COLO668 (cell line): ENCODE results near the gene ITGB5.
"Not testable (repeated sequence)": the region's sequence is repeated elsewhere in the genome, so short reads cannot be mapped to it uniquely, and the experiment has no call there.

Experiments used
- DNase-seq: peaks from one replicate; lab custom pipeline; 2025; ENCODE audit not compliant: unreplicated experiment; lab: John Stamatoyannopoulos, UW

The ITGB5 gene

DNA sequence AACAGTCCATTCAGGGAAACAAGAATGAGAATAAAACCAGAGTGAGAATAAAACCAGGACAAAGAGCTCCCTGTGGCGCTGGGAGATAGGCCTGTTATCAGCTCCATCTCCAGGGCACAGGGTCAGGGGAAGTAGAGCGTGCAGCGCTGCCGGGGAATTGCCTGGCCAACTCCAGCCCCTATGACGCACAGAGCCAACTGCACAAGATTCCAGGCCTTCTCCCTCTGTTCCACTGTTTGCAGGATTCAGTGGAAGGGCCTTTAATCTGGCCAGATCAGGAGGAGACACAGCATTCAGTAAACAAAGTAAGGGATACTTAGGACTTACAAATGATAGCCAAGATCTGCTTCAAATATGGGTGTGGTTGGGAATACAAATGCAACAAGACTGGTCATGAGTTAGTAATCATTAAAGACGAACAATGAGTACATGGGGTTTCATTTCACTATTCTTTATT, 49.4 kb downstream of the ITGB5 start:
- DNase-seq = no peak

DNA sequence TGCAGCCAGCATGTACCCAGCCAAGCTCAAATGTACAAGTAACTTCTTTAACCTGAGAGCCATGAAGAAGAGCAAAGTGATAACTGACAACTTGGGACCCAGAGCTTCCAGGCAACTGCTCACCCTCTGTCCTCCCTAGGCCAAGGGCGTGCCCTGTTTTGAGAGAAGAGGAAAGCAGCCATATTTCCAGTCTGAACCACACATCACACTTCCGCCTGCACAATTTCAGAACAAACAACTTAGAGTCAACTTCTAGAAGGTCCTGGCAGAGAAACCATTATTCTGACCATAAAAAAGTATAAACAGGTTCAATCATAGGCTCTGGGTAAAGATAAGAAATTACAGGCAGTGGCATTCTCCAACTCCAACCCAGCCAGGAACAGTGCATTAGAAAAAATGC, 50.1 kb downstream of the ITGB5 start:
- no peak for DNase-seq

DNA sequence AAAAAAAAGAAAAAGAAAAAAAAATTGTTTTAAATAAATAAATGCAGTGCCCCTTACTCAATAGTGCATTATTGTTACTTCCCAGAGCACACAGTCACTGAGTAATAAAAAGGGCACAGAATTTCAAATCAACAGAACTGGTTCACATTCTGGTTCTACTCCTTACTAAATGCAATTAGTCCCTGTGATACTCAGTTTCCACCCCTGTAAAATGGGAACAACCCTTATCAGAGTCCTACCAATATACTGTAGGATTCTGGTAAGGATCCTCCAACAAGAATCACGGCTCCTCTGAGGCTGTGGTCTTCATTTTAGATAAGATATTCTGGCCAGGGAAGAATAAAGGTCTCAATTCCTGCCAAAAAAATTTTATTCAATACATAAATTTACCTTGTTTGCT, 50.7 kb downstream of the ITGB5 start:
- DNase-seq = no peak

DNA sequence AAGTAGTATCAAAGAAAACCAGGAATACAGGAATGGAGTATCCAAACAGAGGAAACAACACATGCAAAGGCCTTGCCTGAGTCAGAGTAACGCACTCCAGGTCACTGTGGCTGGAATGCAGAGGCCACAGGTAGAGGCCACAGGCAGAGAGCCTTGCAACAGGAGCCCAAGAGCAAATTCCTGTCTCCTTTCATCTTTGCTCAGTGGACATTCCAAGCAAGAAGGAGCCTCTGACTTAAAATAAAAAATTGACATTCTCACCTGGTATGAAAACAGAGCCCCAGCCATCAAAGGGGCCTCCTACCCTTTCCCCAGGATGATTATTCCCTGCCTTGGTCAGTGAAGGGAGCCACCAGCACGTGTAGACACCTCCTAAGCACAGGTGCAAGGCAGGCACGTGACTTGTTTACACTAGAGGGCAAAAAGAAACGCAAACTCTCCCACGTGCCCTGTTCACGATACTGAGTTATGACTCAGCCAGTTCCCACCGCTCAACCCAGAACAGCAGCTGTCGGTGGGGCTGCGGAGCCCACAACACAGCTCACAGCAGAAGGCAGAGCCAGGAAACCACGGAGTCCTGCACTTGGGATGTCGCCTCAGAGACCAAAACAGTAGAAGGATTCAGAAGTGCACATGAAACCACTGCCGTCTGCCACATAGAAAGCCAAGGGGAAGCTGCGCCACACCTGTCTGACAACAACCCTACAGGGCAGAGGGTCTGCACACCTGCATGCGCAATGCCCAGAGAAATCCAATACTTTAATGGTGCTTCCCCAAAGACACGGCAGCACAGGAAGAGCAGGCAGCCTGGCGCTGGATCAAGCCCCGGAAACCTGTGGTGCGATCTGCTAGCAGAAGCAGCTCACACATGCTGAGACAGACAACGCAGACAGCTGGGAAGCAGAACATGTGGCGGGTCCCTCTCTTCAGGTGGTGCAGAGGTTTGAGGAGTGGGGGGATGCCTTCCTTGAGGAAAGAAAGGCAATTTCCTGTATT, 52.1 kb downstream of the ITGB5 start:
- DNase-seq = peak; percentile 88

DNA sequence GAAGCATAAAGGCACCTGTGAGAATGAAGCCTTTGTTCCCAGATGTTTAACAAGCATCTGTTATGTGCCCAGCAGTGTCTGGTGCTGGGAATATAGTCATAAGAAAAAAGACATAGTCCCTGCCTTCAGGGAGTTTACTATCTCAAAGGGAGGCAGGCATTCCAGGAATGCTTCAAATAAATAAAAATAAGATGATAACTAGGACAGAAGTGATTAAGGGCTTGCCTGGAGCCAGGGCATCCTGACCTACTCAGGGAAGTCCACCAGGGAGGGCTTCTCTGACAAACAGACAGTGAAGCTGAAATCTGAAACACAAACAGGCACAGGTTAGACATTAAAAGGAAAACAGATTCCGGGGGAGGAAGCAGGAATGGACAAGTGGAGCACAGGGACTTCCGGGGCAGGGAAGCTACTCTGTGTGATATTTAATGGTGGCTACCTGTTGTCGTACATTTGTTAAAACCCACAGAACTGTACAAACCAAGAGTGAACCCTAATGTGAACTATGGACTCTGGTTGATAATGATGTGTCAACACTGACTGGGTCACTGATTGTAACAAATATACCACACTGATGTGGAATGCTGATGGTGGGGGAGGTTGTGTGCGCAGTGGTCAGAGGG, 53.3 kb downstream of the ITGB5 start:
- peak; percentile 11 for DNase-seq

DNA sequence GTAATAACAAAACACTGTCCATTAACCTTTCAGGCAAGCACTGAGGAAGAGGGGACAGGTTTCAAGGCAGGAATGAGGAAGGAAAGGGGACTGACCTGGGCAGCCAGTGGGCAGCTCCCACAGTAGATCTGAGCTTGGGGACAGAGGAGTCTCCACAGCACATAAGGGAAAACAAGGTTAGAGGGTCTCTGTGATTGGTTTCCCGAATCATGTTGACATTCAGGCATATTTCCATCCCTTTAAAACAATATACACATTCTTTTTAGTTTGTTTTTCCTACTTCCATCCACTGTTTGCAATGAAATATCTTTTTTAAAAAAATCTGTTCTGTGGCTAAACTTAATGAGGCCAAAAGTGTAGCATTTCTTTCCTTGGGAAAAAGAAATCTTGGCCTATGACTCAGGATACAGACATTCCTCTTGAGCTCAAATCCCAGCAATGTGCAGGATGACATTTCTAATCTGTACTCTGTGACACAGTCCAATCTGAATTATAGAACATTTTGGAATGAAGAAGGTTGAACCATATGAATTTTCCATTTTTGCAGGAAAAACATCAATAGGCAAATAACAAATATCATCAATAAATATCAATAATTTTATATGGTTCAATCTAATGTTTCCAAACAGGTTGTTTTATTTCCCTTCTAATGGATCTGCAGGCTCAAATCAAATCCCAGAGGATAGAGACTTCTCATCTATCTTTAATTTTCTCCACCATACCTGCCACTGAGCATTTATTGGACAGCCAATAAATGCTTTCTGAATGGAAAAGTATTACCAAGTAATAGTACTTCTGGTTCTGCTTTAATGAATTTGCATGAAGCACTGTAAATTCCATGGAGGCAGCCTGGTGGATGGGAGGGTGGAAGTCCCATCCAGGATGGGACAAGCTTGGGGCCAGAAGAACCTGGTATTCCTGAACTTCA, 54.1 kb downstream of the ITGB5 start:
- DNase-seq = no peak

DNA sequence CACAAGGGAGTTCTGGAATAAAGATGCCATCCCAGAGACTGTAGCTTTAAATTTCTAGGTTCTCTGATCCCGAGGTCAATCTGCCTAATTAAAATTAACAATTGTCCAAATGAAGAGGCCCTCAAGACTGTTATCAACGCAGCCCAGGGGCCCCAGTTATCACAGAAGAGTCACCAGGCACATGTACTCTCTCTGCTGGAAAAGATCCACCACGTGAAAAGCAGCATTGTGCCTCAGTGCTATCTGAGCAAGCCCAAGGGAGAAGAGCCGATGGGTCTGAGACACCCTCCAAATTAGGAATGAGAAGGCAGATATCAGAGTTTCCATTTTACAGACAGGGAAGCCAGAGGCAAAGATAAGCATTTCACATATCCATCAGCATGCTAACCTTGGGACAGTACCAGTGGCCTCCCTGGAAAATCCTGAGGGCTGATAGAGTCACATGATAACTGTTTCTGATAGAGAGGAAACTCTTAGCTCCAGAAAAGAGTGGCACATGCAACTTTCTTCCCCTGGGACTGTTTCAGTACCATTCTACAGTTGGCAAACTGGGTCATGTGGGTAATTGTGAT, 55.5 kb downstream of the ITGB5 start:
- DNase-seq = no peak

DNA sequence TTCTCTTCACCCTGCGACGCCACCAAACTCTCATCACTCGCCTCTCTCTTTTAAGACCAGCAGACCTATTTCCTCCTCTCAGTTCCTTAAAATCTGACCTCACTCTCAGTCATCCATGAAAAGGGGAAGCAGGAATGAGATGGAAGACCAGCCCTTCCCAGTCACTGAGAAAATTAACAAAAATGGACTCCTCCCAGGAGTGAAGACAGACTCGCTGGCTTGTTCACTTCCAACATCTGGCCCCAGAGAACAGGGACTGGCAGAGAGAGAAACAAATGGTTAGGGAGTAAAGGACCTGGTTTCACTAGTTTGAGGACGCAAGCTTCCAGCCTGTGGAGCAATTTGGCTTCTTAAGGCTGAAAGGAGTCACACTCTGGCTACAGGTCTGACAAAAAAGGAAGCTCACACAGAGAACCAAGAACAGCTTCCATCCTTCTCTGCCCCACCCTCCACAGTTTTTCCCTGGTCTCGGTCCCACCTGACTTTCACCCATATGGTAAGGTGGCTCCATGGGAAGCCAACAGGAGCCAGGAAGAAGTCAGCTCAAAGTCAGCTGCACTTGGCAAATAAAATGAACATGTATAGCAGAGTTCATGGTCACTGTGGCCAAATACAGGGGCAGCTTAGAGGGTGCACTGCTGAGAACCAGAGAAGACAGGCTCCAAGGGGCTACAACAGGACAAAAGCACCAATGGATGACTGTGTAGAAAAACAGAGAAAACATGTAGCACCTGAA, 57.2 kb downstream of the ITGB5 start:
- no peak for DNase-seq

DNA sequence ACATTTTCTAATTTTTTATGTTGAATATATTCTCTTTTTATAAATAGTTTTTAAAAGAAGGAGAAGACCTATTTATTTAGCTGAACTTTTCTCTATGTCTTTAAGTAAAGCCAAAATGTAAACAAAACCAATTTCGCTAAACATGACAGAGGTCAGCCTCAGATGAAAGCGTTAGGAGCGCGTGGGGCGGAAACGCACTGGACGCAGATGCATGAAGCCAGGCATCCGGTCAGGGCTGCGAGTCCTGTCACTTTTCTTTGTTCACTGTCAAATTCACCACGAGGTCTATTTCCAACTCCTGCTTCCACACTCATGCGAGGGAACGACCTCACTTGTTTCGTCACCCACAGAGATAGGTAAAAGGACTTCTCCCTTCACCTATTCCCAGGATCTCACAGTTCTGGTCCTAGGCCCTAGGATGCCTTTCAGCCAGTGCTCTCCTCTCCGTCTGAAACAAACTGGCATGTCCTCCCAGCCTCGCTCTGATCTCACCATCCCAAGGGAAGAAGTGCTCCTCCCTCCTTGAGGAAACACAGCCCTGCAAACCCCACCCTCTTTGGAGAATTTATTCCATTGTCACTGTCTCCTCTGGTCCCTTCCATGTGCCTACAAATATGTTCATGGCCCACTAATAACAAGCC, 57.9 kb downstream of the ITGB5 start:
- DNase-seq = no peak

DNA sequence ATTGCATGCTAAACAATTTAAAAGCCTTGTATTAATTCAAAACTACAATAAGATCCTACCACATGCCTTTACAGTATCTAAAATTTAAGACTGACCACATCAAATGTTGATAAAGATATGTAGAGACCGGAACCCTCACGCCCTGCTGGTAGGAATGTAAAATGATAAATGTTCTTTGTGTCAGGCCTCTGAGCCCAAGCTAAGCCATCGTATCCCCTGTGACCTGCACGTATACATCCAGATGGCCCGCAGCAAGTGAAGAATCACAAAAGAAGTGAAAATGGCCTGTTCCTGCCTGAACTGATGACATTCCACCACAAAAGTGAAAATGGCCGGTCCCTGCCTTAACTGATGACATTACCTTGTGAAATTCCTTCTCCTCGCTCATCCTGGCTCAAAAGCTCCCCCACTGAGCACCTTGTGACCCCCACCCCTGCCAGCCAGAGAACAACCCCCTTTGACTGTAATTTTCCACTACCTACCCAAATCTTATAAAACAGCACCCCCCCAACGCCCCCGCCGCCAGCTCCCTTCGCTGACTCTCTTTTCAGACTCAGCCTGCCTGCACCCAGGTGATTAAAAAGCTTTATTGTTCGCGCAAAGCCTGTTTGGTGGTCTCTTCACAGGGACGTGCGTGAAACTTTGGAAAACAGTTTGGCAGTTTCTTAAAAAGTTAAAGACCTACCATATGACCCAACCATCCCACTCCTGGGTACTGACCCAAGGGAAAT, 59.5 kb downstream of the ITGB5 start:
- not testable (repeated sequence) for DNase-seq

DNA sequence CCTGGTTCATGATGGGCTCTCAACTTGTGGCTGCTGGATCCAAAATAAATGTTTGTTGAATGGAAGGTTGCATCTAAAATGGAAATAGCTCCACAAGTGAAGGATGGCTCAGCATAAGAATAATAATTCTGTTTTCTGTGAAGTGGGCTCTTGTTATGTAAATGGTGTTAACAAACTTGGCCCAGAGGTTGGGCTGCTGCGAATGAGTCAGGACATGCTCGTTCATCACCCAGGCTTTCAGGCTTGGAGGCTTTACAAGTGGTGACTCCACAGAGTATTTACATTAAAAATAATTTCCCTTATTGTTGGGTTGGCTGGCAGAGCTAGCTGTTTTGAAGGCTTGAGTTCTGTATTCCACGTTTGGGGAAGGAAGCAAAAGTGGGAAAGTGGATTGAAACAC, 60.5 kb downstream of the ITGB5 start:
- DNase-seq = no peak

DNA sequence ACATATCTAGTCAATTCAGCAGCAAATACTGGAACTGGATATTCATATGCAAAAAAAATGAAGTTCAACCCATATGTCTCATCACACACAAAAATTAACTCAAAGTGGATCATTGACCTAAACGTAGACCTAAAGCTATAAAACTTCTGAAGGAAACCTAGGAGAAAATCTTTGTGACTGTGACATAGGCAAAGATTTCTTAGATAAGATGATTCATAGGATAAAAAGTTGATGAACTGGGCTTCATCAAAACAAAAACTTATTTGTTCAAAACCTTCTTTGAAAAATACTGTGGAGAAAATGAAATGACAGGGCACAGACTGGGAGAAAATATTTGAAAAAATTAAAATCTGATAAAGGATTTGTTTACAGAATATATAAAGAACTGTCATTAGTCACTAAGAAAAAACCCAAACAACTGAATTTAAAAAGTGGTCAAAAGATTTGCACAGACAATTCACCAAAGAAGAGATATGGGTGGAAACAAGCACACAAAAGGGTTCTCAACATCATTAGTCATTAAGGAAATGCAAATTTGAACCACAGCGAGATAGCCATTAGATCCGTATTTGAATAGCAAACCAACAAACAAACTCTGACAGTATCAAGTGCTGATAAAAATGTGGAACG, 62.8 kb downstream of the ITGB5 start:
- DNase-seq = no peak

DNA sequence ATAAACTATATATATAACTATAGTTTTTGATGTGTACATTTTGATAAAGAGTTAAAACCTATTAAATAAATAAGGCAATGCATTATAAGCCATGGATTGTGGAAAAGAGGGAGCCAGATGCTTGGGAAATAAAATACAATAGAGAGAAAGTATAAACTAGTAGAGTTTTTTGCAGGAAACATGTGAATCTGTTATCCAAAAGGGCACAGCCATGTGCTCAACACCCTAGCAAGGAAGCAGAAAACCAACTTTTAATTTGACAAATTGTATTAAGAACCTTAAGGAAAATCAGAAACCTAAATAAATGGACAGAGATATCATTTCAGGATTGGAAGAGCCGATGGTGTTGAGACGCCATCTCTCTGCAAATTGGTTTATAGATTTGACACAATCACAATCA, 63.5 kb downstream of the ITGB5 start:
- no peak for DNase-seq

DNA sequence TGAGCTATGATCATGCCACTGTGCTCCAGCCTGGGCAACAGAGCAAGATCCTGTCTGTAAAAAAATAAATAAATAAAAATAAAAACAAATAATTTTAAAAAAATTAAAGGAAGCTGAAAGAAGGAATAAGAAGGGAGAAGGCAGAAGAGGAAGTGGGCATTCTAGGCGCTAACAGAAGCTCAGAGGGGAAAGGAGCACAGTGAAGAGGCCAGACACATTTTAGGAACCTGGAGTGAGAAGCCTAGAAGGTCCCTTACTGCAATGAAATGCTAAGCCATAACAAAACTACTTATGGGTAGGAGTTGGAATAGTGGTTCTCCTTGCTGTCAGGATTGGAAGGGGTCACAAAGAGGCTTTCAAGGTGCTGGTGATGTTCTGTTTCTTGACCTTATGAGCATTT, 64.0 kb downstream of the ITGB5 start:
- no peak for DNase-seq

DNA sequence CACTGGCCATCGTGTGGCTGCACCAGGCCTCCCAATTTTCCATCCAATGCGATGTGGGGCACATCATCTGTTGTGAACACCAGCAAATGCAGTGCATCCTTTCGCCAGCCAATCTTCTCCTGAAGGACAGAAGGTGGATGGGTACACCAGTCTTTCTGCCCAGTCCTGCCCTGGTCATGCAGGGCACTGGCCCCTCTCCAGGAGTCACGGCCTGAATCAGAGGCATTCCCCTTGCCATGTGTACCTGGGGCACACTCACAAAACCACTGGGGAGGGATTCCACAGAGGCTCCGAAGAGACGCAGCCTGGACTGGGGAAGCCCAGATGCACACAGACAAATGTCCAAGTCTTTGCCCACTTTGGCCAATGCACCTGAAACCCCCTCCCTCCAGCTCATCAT, 65.8 kb downstream of the ITGB5 start:
- DNase-seq = no peak

DNA sequence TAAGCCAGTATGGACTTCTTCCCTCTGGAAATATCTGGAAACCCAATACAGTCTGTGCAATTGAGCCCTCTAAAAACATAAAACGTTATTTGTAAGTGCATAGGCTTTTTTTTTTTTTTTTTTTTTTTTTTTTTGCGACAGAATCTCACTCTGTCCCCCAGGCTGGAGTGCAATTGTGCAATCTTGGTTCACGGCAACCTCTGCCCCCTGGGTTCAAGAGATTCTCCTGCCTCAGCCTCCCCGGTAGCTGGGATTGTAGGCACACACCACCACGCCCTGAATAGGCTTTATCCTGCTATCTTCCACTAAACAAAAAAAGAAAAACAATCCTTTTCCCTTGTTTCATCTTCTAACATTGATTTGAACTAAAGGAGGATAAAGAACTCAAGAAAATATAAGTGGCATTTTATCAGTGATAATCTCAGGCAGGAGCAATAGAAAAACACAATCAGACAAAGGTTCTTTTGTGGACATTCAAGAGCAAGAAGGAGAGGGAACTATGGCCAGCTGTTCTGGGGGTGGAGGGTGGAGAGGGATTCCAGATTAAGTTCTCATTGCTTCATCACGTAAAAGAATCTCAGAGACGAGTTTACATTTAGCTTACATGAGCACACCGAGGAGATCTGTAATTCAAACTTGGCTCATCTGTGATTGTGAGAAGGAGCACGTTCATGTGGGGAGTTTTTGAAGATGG, 68.6 kb downstream of the ITGB5 start:
- DNase-seq = no peak

DNA sequence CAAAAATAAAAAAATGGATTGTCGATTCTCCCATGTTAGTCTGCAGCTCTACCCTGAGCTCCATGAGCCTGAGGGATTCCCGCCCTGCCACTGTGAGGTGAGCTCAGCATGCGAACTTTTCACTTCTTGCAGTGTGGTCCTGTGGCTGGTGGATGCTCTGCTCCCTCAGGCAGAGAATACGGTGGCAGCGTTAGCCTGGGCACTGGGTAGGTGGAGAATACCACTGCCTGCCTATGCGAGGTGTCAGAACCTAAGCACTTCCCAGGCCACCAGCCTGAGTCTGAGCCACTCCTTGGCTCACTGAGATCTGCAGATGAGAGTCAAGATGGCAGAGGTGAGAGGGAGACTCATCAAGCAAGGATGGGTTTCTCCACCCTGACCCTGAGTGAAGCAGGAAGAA, 70.1 kb downstream of the ITGB5 start:
- no peak for DNase-seq

DNA sequence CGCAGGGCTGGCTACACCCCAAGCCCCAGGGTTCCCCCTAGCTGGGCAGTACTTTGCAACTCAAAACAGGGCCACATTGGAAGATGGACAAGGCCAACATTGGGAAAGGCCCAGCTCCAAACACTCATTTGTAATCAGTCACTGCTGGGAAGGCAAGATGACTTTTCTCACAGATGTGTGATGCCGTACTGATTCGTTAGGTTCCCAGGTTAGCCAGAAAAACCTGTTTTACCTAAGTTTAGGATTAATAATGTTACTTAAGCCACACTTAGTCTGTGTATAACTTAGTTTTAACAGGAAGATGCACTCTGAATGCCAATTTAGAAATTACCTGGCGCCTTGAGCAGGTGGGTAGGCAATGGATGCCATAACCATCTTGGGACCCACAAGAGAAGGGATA, 71.0 kb downstream of the ITGB5 start:
- DNase-seq = no peak
